BLaER1 treated with 17β-estradiol and CSF1 and Interleukin-3, amounts not matched to agents 10 nM and 100 nM (cell line): ENCODE measurements around the gene CORO2A.

Experiments used
- H3K27ac ChIP-seq, 11 experiments: shearing (Covaris generic); formaldehyde crosslinking; 2 replicates each; pipeline ENCODE4 v1.8.1; 2022
- H3K27me3 ChIP-seq, 11 experiments: shearing (Covaris generic); formaldehyde crosslinking; 2 replicates each; pipeline ENCODE4 v1.8.1; 2022
- H3K36me3 ChIP-seq, 11 experiments: shearing (Covaris generic); formaldehyde crosslinking; 2 replicates each; pipeline ENCODE4 v1.8.1; 2022
- H3K4me1 ChIP-seq, 10 experiments: shearing (Covaris generic); formaldehyde crosslinking; 2 replicates each; pipeline ENCODE4 v1.8.1; 2022
- H3K4me2 ChIP-seq, 11 experiments: shearing (Covaris generic); formaldehyde crosslinking; 2 replicates each; pipeline ENCODE4 v1.8.1; 2022
- H3K4me3 ChIP-seq, 10 experiments: shearing (Covaris generic); formaldehyde crosslinking; 2 replicates each; pipeline ENCODE4 v1.8.1; 2022
- H3K9ac ChIP-seq, 11 experiments: shearing (Covaris generic); formaldehyde crosslinking; 2 replicates each; pipeline ENCODE4 v1.8.1; 2022
- H3K9me3 ChIP-seq, 11 experiments: shearing (Covaris generic); formaldehyde crosslinking; replicated peaks in 1 of 11; 2 replicates each; pipeline ENCODE4 v1.8.1; 2022
- H4K20me1 ChIP-seq, 11 experiments: shearing (Covaris generic); formaldehyde crosslinking; 2 replicates each; pipeline ENCODE4 v1.8.1; 2022
- Cebpa-rat ChIP-seq, 11 experiments: shearing (Covaris generic); IDR thresholded peaks; 2 replicates each; pipeline ENCODE4 v1.8.1; 2022

Gene CORO2A

DNA sequence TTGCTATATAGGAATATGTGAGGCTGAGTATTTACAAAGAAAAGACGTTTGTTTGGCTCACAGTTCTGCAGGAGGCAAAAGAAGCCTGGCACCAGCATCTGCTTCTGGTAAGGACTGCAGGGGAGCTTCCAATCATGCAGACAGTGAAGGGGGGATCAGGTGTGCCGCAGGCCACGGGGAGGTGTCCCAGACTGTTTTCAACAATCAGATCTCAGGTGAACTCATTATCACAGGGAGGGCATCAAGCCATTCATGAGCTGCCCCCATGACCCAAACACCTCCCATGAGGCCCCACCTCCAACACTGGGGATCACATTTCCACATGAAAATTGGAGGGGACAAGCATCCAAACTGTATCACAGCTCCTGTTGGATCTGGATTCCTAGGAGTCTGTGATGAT is 43.0 kb downstream of the CORO2A start:
- Histone ChIP-seq H3K4me3 (no peak overlapping the region), H3K27ac (no peak overlapping the region), H3K9ac (no peak overlapping the region), H3K27me3 (no peaks in the 10 kb centered on the region), H3K4me1 (peaks cover 8 to 44% (median 24%) of the 10 kb centered on the region in 10 experiments), H3K9me3 (no peaks in the 10 kb centered on the region), H4K20me1 (no peaks in the 10 kb centered on the region), H3K4me2 (no peak overlapping the region), H3K36me3 (no peaks in the 10 kb centered on the region)
- no peak for TF ChIP-seq Cebpa-rat (IDR thresholded peaks at IDR 0.05)

DNA sequence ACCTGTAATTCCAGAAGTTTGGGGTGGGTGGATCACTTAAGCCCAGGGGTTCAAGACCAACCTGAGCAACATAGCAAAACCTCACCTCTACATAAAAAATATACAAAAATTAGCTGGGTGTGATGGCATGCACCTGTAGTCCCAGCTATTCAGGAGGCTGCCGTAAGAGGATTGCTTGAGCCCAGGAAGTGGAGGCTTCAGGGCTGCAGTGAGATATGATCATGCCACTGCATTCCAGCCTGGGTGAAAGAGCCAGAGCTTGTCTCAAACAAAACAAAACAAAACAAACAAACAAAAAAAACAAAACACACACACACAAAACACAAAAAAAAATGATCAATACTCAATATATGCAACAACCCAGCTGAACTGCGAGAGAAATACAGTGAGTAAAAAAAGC is 44.0 kb downstream of the CORO2A start:
- no peak for TF ChIP-seq Cebpa-rat (IDR thresholded peaks at IDR 0.05)
- no peak overlapping the region for H3K27ac ChIP-seq
- no peak overlapping the region for H3K9ac ChIP-seq
- no peaks in the 10 kb centered on the region for H4K20me1 ChIP-seq
- H3K4me2 ChIP-seq: no peak overlapping the region
- no peaks in the 10 kb centered on the region for H3K27me3 ChIP-seq
- H3K4me1 ChIP-seq: peaks cover 8 to 44% (median 24%) of the 10 kb centered on the region in 10 experiments
- no peaks in the 10 kb centered on the region for H3K9me3 ChIP-seq
- no peaks in the 10 kb centered on the region for H3K36me3 ChIP-seq
- H3K4me3 ChIP-seq: no peak overlapping the region

DNA sequence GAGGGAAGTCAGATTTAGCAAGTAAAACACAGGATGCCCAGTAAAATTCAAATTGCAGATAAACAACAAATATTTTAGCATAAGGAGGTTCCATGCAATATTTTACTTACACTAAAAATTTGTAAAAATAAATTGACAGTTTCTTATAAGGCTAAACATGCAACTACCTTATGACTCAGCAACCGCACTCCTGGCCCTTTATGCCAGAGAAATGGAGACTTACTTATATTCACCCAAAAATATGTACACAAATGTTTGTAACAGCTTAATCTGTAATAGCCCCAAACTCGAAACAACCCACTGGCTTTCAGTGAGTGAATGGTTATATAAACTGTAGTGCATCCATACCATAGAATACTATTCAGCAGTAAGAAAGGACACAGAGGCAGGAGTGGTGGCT is 44.9 kb downstream of the CORO2A start:
- TF ChIP-seq Cebpa-rat (IDR thresholded peaks at IDR 0.05): no peak
- H3K9me3 ChIP-seq: no peaks in the 10 kb centered on the region
- no peaks in the 10 kb centered on the region for H3K27me3 ChIP-seq
- no peak overlapping the region for H3K4me3 ChIP-seq
- no peaks in the 10 kb centered on the region for H4K20me1 ChIP-seq
- H3K27ac ChIP-seq: no peak overlapping the region
- no peak overlapping the region for H3K9ac ChIP-seq
- no peaks in the 10 kb centered on the region for H3K36me3 ChIP-seq
- H3K4me2 ChIP-seq: no peak overlapping the region
- peaks cover 8 to 44% (median 24%) of the 10 kb centered on the region in 10 experiments for H3K4me1 ChIP-seq

DNA sequence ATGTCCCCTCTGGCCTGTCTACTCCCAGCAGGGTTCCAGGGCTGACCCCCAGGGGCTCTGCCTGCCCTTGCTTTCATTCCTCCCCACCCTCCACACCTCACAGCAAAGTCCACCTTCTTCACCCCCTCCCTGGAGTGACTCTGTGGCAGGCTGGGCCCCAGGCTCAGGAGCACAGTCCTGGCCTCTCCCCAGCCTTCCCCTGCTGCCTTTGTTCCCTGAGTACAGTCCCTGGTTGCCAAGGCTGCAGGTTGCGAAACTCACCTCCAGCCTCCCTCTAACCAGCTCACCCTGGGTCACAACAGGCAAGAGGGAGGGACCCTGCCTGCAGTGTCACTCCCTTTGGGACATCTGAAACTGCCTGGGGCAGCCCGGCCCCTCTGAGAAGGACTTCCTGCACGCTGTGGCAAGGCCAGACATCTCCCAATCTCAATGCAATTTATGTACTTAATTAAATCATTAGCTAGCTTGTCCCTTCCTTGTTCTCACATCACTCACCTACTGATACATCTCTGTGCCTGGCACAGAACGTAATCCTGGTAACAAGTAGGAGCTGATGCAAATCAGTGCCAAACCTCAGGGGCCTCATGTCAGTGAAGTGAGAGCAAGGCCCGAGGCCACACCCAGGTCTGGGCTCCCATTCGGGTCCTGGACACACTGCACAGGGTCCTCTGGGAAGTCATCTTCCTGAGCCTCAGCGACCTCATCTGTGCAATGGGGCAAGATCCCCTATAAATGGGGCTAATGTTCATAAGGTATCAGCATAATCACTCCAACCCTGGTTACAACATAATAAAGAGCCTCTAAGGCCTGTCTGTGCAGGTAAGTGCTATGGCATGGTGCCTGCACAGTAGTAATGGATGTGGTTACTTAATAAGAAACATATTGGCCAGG is 46.1 kb downstream of the CORO2A start:
- Histone ChIP-seq H3K27me3 (no peaks in the 10 kb centered on the region), H3K36me3 (no peaks in the 10 kb centered on the region), H4K20me1 (no peaks in the 10 kb centered on the region), H3K4me3 (no peak overlapping the region), H3K4me2 (peak overlapping the region; percentile 55 to 90 (median 78)), H3K9ac (peak overlapping the region; percentile 29 to 70 (median 57); a peak in 16 of 22 replicates), H3K27ac (peak overlapping the region in 10 of 11 experiments; percentile 45 to 74 (median 60); a peak in 18 of 22 replicates), H3K9me3 (no peaks in the 10 kb centered on the region), H3K4me1 (peaks cover 8 to 50% (median 26%) of the 10 kb centered on the region in 10 experiments)
- TF ChIP-seq Cebpa-rat (IDR thresholded peaks at IDR 0.05): peak in 10 of 11 experiments; percentile 16 to 79 (median 70); a peak in 14 of 22 replicates

DNA sequence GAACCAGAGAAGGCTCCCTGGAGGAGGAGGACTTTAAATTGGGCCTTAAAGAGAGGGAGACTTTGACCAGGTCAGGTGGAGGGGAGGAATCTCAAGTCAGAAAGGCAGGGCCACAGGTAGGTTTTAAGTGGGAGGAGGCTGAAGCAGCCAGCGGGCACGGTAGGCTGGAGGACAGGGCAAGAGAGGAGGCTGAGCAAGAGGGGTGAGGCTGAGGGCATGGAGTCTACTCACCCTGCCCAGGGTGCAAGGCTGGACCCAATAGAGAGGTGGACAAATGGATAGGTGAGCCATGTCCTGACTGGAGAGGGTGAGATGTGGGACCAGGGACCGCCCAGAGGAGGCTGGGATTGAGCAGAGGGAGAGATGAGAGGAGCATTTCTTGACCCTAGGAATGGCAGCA is 47.8 kb downstream of the CORO2A start:
- Histone ChIP-seq H3K27me3 (no peaks in the 10 kb centered on the region), H3K9me3 (no peaks in the 10 kb centered on the region), H4K20me1 (no peaks in the 10 kb centered on the region; a peak in 1 of 22 replicates), H3K27ac (no peak overlapping the region), H3K4me3 (no peak overlapping the region), H3K9ac (no peak overlapping the region), H3K4me1 (peaks cover 8 to 37% (median 25%) of the 10 kb centered on the region in 10 experiments), H3K4me2 (peak overlapping the region in 4 of 11 experiments; percentile 67 to 90 (median 84); a peak in 5 of 22 replicates), H3K36me3 (no peaks in the 10 kb centered on the region)
- no peak for TF ChIP-seq Cebpa-rat (IDR thresholded peaks at IDR 0.05)

DNA sequence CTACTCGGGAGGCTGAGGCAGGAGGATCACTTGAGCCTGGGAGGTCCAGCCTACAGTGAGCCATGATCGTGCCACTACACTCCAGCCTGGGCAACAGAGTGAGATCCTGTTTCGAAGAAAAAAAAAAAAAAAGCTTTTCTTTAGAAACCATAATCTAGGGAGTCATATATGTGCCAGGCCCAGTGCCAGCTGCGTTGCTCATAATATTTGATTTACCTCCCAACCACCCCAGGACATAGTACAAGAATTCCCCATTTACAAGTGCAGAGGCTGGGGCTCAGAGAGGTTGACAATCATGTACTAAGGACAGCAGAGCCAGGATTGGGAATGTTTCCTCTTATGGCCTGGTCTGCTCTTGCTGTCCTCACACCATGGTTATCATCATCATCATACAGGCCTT is 48.4 kb downstream of the CORO2A start:
- no peak overlapping the region for H3K4me2 ChIP-seq
- H3K27me3 ChIP-seq: no peaks in the 10 kb centered on the region
- H3K9ac ChIP-seq: no peak overlapping the region
- H3K4me1 ChIP-seq: peaks cover 8 to 37% (median 25%) of the 10 kb centered on the region in 10 experiments
- H4K20me1 ChIP-seq: no peaks in the 10 kb centered on the region; a peak in 1 of 22 replicates
- TF ChIP-seq Cebpa-rat (IDR thresholded peaks at IDR 0.05): no peak
- H3K36me3 ChIP-seq: no peaks in the 10 kb centered on the region
- no peak overlapping the region for H3K27ac ChIP-seq
- no peak overlapping the region for H3K4me3 ChIP-seq
- no peaks in the 10 kb centered on the region for H3K9me3 ChIP-seq

DNA sequence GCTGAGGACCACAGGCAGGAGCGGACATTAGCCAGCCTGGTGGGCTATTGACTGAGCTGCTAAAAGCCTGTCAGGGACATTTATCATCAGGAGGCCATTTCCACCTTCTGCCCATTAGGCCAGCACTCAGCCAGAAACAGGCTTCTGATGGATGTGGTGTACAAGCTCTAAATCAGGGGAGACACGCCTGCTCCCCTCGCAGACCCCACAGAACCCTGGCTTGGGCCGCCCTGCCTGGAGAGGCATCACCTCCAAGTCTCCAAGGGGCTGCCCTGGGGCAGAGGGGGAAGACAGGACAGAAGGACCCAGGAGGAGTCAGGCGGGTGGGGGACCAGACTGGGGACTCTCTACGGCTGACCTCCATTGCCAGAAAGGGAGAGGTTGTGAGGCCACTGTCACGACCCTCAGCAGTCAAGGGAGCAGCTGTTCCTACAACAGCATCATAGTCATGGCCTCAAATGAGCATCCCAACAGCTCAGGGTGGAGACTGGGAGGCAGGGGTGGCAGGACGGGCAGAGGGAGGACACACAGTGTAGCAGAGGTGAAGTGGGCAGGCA is 49.4 kb downstream of the CORO2A start:
- Histone ChIP-seq H3K4me2 (no peak overlapping the region), H3K9me3 (no peaks in the 10 kb centered on the region), H3K4me3 (no peak overlapping the region), H3K27ac (no peak overlapping the region), H3K4me1 (peaks cover 8 to 37% (median 25%) of the 10 kb centered on the region in 10 experiments), H4K20me1 (no peaks in the 10 kb centered on the region; a peak in 1 of 22 replicates), H3K27me3 (no peaks in the 10 kb centered on the region), H3K36me3 (no peaks in the 10 kb centered on the region), H3K9ac (no peak overlapping the region)
- no peak for TF ChIP-seq Cebpa-rat (IDR thresholded peaks at IDR 0.05)

DNA sequence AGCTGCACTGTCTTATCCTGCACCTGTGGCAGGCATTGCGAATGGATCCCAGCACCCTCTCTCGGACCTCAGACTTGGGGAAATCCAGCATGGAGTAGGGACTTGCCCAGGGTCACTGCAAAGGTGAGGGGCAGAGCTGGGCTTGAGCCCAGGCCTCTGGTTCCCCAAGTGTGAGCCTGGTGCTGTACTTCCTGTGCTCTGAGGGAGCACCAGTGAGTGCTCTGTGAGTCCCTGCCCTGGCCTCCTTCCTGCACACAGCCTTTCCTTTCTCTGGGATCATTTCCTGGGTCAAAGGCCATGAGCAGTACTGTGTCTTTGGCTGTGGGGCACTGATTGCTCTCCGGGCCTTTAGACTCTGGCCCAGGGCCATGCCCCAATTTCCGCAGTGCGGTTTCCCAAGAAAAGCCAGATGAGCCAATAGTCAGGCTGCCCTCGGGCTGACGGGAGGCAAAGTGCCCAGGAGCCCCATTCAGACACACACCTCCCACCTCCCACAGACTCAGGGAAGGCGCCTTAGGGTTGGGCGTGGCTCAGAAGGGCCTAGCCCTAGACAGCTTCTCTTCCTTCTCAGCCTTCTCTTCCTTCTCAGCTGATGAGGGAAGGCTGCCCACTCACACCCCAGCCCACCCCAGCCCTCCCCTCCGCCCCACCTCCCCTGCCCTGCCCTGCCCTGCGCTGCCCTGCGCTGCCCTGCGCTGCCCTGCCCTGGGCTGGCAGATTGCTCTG is 50.1 kb downstream of the CORO2A start:
- no peaks in the 10 kb centered on the region for H3K36me3 ChIP-seq
- H3K4me1 ChIP-seq: peaks cover 8 to 35% (median 25%) of the 10 kb centered on the region in 10 experiments
- H3K4me2 ChIP-seq: peak overlapping the region in 2 of 11 experiments; percentile 29 to 37; a peak in 4 of 22 replicates
- H3K9me3 ChIP-seq: no peaks in the 10 kb centered on the region
- H3K27ac ChIP-seq: no peak overlapping the region
- H3K4me3 ChIP-seq: no peak overlapping the region
- no peak for TF ChIP-seq Cebpa-rat (IDR thresholded peaks at IDR 0.05)
- no peak overlapping the region for H3K9ac ChIP-seq
- no peaks in the 10 kb centered on the region for H3K27me3 ChIP-seq
- H4K20me1 ChIP-seq: no peaks in the 10 kb centered on the region; a peak in 1 of 22 replicates

DNA sequence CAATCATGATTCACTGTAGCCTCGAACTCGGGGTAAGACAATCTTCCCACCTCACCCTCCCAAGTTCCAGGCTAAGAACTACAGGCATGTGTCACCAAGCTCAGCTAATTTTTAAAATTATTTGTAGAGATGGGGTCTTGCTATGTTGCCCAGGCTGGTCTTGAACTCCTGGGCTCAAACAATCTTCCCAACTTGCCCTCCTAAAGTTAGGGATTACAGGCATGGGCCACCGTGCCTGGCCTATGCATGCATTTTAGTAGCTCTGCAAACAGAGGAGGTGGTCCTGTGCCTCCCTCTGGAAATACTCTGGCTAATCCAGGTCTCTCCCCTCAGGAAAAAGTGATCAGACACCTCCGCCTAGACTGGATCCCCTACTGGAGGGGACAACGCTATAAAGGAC is 51.9 kb downstream of the CORO2A start:
- H3K27me3 ChIP-seq: no peaks in the 10 kb centered on the region
- no peak overlapping the region for H3K9ac ChIP-seq
- peaks cover 0 to 17% (median 11%) of the 10 kb centered on the region in 10 experiments; a peak in 16 of 20 replicates for H3K4me1 ChIP-seq
- H3K4me2 ChIP-seq: no peak overlapping the region
- H3K4me3 ChIP-seq: no peak overlapping the region
- H3K27ac ChIP-seq: no peak overlapping the region
- no peak for TF ChIP-seq Cebpa-rat (IDR thresholded peaks at IDR 0.05)
- H3K36me3 ChIP-seq: no peaks in the 10 kb centered on the region
- no peaks in the 10 kb centered on the region; a peak in 1 of 22 replicates for H4K20me1 ChIP-seq
- H3K9me3 ChIP-seq: no peaks in the 10 kb centered on the region
